GM12878 (cell line): Measurements from ENCODE around the gene IMMP2L. TPM values are rescaled to one million over a fixed set of nuclear protein-coding genes. Genes with fewer than 3 reads are reported as not detected.

ENCODE experiments used
- ATAC-seq: fragments of 200-7000 bp; cut with Tn5 transposase; 3 replicates; pipeline ENCODE4 v1.9.1; 2020; ENCODE audit warnings: mild to moderate bottlenecking, moderate library complexity
- BruUV-seq: library from RNA; stranded (reverse); fragments of 400-500 nt; replicated peaks from 2 replicates; lab custom pipeline; 2021; lab: Mats Ljungman, UMichigan
- CTCF ChIA-PET: fragments of 300-600 bp; sonication (Branson Sonifier 250); formaldehyde crosslinking; extraction: SDS; loops from one replicate; lab custom pipeline; 2021; ENCODE audit warnings: inconsistent platforms; lab: Yijun Ruan, JAX
- POLR2A ChIA-PET: fragments of 350-600 bp; formaldehyde crosslinking; extraction: SDS; loops from one replicate; lab custom pipeline; 2021; ENCODE audit warnings: inconsistent platforms; lab: Charles Lee
- RAD21 ChIA-PET: fragments of 300-600 bp; sonication (Branson Sonifier 250); formaldehyde crosslinking; loops from one replicate; lab custom pipeline; 2023; ENCODE audit warnings: antibody characterized with exemption; ENCODE audit not compliant: unreplicated experiment; lab: Charles Lee
- SMC1A ChIA-PET: fragments of 300-600 bp; sonication (Branson Sonifier 250); formaldehyde crosslinking; loops from one replicate; lab custom pipeline; 2023; ENCODE audit not compliant: unreplicated experiment, uncharacterized antibody; lab: Charles Lee
- DNase-seq: peaks from one replicate; pipeline ENCODE4 v3.0.0-alpha.2; 2011; ENCODE audit warnings: low read depth, low spot score
- FAIRE-seq: peaks from 3 replicates; lab custom pipeline; 2011; peaks lifted over from hg19 to GRCh38; lab: Jason Lieb, UNC
- H2AFZ ChIP-seq: 2 replicates; pipeline ENCODE4 v1.6.0; 2011; ENCODE audit warnings: low read depth, low read length, control low read depth; ENCODE audit not compliant: control insufficient read depth
- H3K27ac ChIP-seq: 2 replicates; pipeline ENCODE4 v1.5.1; 2011; ENCODE audit warnings: control low read depth; ENCODE audit not compliant: control insufficient read depth, insufficient read depth
- H3K27me3 ChIP-seq, 2 experiments: replicated peaks in 1 of 2; 2 replicates each; pipeline versions ENCODE4 v1.6.0 to v1.6.1; 2011; ENCODE audit warnings: low read length in 1 of 2; ENCODE audit not compliant: control insufficient read depth in 2 of 2, insufficient read depth in 2 of 2
- H3K36me3 ChIP-seq, 2 experiments: 2 replicates each; pipeline ENCODE4 v1.5.1; 2011; ENCODE audit warnings: low read length in 1 of 2; ENCODE audit not compliant: control insufficient read depth in 2 of 2, insufficient read depth in 2 of 2
- H3K4me1 ChIP-seq: 2 replicates; pipeline ENCODE4 v1.6.1; 2011; ENCODE audit warnings: mild to moderate bottlenecking, low read length, moderate library complexity, mixed read lengths; ENCODE audit not compliant: control insufficient read depth, insufficient read depth
- H3K4me2 ChIP-seq: 2 replicates; pipeline ENCODE4 v1.6.0; 2011; ENCODE audit warnings: control low read depth; ENCODE audit not compliant: control insufficient read depth, insufficient read depth
- H3K4me3 ChIP-seq: fragments of 200-600 bp; sonication (generic); 2 replicates; pipeline ENCODE4 v1.5.1; 2016
- H3K79me2 ChIP-seq: 2 replicates; pipeline ENCODE4 v1.6.0; 2011; ENCODE audit warnings: low read length; ENCODE audit not compliant: control insufficient read depth, insufficient read depth
- H3K9ac ChIP-seq: 2 replicates; pipeline ENCODE4 v1.8.0; 2011; ENCODE audit warnings: low read length, control low read depth, mixed read lengths; ENCODE audit not compliant: control insufficient read depth, insufficient read depth
- H3K9me3 ChIP-seq: replicated peaks from 3 replicates; pipeline ENCODE4 v1.5.1; 2011; ENCODE audit warnings: mild to moderate bottlenecking, low read length; ENCODE audit not compliant: control insufficient read depth, insufficient read depth
- H4K20me1 ChIP-seq: 2 replicates; pipeline ENCODE4 v1.6.0; 2011; ENCODE audit not compliant: control insufficient read depth, insufficient read depth
- CEBPB ChIP-seq, 2 experiments: fragments of 150-350 bp in 1 of 2; IDR thresholded peaks; 2 replicates each; pipeline ENCODE4 v1.6.1; 2012 to 2014; ENCODE audit warnings: low read depth in 2 of 2, low read length in 2 of 2, borderline replicate concordance in 1 of 2, inconsistent platforms in 1 of 2
- CREB1 ChIP-seq: IDR thresholded peaks from 2 replicates; pipeline ENCODE4 v1.6.1; 2012; ENCODE audit warnings: low read depth, mild to moderate bottlenecking, inconsistent platforms
- FOXK2 ChIP-seq: fragments of 450-650 bp; IDR thresholded peaks from 2 replicates; pipeline ENCODE4 v1.6.1; 2017; ENCODE audit warnings: mild to moderate bottlenecking, moderate library complexity
- FOXM1 ChIP-seq: IDR thresholded peaks from 2 replicates; pipeline ENCODE4 v1.6.1; 2012; ENCODE audit warnings: low read depth, mild to moderate bottlenecking, inconsistent platforms, low read length, moderate library complexity
- JUNB ChIP-seq: IDR thresholded peaks from 2 replicates; pipeline ENCODE4 v1.6.1; 2016; ENCODE audit warnings: antibody characterized with exemption, mild to moderate bottlenecking
- NFIC ChIP-seq: IDR thresholded peaks from 2 replicates; pipeline ENCODE4 v1.6.1; 2012; ENCODE audit warnings: low read depth, mild to moderate bottlenecking, inconsistent platforms, low read length, moderate library complexity
- NRF1 ChIP-seq: conservative IDR thresholded peaks from 2 replicates; pipeline ENCODE4 v1.6.1; 2011; ENCODE audit warnings: mild to moderate bottlenecking, low read depth, low read length, improper control_type of control experiment
- SMAD1 ChIP-seq: fragments of 450-650 bp; IDR thresholded peaks from 2 replicates; pipeline ENCODE4 v1.6.1; 2018; ENCODE audit warnings: mild to moderate bottlenecking, low read depth; ENCODE audit not compliant: partially characterized antibody
- SREBF1 ChIP-seq: IDR thresholded peaks from 2 replicates; pipeline ENCODE4 v1.6.1; 2012; ENCODE audit warnings: mild to moderate bottlenecking, low read length
- SUPT20H ChIP-seq: IDR thresholded peaks from 2 replicates; pipeline ENCODE4 v1.6.1; 2011; ENCODE audit warnings: low read depth, mild to moderate bottlenecking, low read length, moderate library complexity, borderline replicate concordance; ENCODE audit not compliant: control insufficient read depth
- TCF3 ChIP-seq: IDR thresholded peaks from 2 replicates; pipeline ENCODE4 v1.6.1; 2012; ENCODE audit warnings: low read depth, mild to moderate bottlenecking, low read length, borderline replicate concordance; ENCODE audit not compliant: insufficient read depth
- USF1 ChIP-seq: IDR thresholded peaks from 2 replicates; pipeline ENCODE4 v1.6.1; 2011; ENCODE audit warnings: borderline replicate concordance, low read depth, mild to moderate bottlenecking, moderate library complexity, mixed read lengths, low read length; ENCODE audit not compliant: insufficient read depth; ENCODE audit errors: extremely low read length
- WRNIP1 ChIP-seq: IDR thresholded peaks from 2 replicates; pipeline ENCODE4 v1.6.1; 2011; ENCODE audit warnings: low read depth, low read length, improper control_type of control experiment, borderline replicate concordance
- YBX1 ChIP-seq: fragments of 450-650 bp; IDR thresholded peaks from 2 replicates; pipeline ENCODE4 v1.6.1; 2016; ENCODE audit warnings: antibody characterized with exemption
- ZNF622 ChIP-seq: fragments of 450-650 bp; IDR thresholded peaks from 2 replicates; pipeline ENCODE4 v1.6.1; 2017; ENCODE audit warnings: mild to moderate bottlenecking, inconsistent platforms
- WGBS: methylation state at CpG from one replicate; pipeline ENCODE4 v1.1.6; 2016; ENCODE audit warnings: low lambda C conversion rate; ENCODE audit not compliant: insufficient replicate concordance, insufficient coverage; ENCODE audit errors: missing lambda C conversion rate; 5-methylcytosine and 5-hydroxymethylcytosine counted together
- in situ Hi-C: fragments of 300-500 bp; cut with MboI; formaldehyde crosslinking; loops from 9 replicates; pipeline ENCODE4 v1.14.3; 2018; ENCODE audit warnings: mixed read lengths
- intact Hi-C: fragments of 100-400 bp; cut with micrococcal nuclease; formaldehyde crosslinking; loops from one replicate; pipeline ENCODE4 v1.14.2; 2022; ENCODE audit not compliant: unreplicated experiment
- polyA plus RNA-seq, 11 experiments: library from polyadenylated mRNA; depleted of rRNA in 4 of 11; unstranded in 6 of 11; stranded (reverse) in 5 of 11; fragments of >200 nt; fragmentation: Nextera tagmentation in 4 of 11; fragmentation: Illumina TruSeq in 1 of 11; extraction: Ambion mirVana in 4 of 11; extraction: Trizol in 1 of 11; gene quantifications; 1 replicate in 1 of 11; 2 replicates in 10 of 11; pipeline versions ENCODE4 v1.2.1 to v1.2.3, GENCODE V29; 2011 to 2016; ENCODE audit warnings: inconsistent platforms in 2 of 11, missing spikeins in 2 of 11, low read depth in 1 of 11
- total RNA-seq, 4 experiments: library from RNA; depleted of rRNA in 3 of 4; stranded (reverse); fragments of >200 nt in 3 of 4; fragmentation: Illumina TruSeq in 1 of 4; extraction: Trizol in 1 of 4; gene quantifications; 2 replicates each; pipeline versions ENCODE4 v1.2.1 to v1.2.3, GENCODE V29; 2013 to 2021
- TF ChIP-seq, protein P1 (sequence below): fragments of 450-650 bp; IDR thresholded peaks from 2 replicates; pipeline ENCODE4 v1.6.1; 2017; ENCODE audit warnings: mild to moderate bottlenecking
- TF ChIP-seq, protein P2 (sequence below): fragments of 450-650 bp; IDR thresholded peaks from 2 replicates; pipeline ENCODE4 v1.6.1; 2017; ENCODE audit warnings: mild to moderate bottlenecking, moderate library complexity

The IMMP2L gene
- total and polyA plus RNA-seq, 10 of the 15 experiments (the other 5 are each of a cell fraction or from before 2014, with no cell fraction given) = 12.6 to 46.3 (median 19.6) TPM

- TF ChIP-seq USF1 (no peak), NFIC (peak; percentile 39; the same call in 1 of the 2 replicates), WRNIP1 (no peak), SREBF1 (no peak)
These were observed 453.8 kb downstream of the IMMP2L start (continued) for GRCh38 chr7:111108496-111108895.

DNA sequence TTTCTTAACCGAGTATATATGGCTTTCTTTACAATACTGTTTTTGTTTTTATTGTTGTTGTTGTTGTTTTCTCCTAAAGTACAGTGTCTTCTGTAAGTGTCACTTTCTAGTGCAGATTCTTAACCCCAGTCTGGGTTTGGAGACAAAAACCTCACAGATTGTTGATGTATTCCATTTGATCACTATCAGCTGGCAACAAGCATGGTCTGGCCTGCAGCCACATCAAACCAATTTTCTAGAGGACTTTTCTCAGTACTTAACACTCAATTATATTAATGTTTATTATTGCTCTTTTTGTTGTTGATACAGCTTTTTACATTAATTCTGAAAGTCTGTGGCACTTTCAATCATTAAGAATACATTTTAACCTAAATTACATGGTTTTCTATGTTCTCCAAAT, 454.3 kb downstream of the IMMP2L start:
- intact Hi-C loops = loop anchor here (10.0 kb wide), 1 partner anchor 663 kb away; no protein-coding TSS in a partner anchor
- 100% methylated on average over 1 of the region's 1 CpG for WGBS
- RAD21 ChIA-PET = interaction anchor here (1.3 kb wide), 1 partner anchor 13 kb away, joined by 3 read pairs; no protein-coding TSS in a partner anchor
- no peak overlapping the region for H3K4me3 ChIP-seq
- CTCF ChIA-PET = interaction anchor here (3.1 kb wide), 1 partner anchor 9 kb away, joined by 12 read pairs; no protein-coding TSS in a partner anchor
- no peak overlapping the region for H3K27ac ChIP-seq
- no peak overlapping the region for H3K4me2 ChIP-seq
- no peaks in the 10 kb centered on the region for H3K79me2 ChIP-seq
- ATAC-seq (no peak), FAIRE-seq (no peak), DNase-seq (no peak)
- no peaks in the 10 kb centered on the region for H3K36me3 ChIP-seq
- H3K9me3 ChIP-seq = no peaks in the 10 kb centered on the region; the same call in 1 of the 3 replicates
- SMC1A ChIA-PET = interaction anchor here (2.5 to 2.7 kb wide), 2 partner anchors 9 to 30 kb away, joined by 8 to 12 read pairs; no protein-coding TSS in a partner anchor
- peaks cover 11% of the 10 kb centered on the region for H3K4me1 ChIP-seq
- in situ Hi-C loops = no loop called here
- no peak overlapping the region for H2AFZ ChIP-seq
- H4K20me1 ChIP-seq = no peaks in the 10 kb centered on the region
- BruUV-seq = no TSS peak
- H3K9ac ChIP-seq = no peak overlapping the region
- no peaks in the 10 kb centered on the region for H3K27me3 ChIP-seq
- POLR2A ChIA-PET = interaction anchor here (1.4 kb wide), 1 partner anchor 143 kb away, joined by 3 read pairs; no protein-coding TSS in a partner anchor
- TF ChIP-seq, protein P1, sequence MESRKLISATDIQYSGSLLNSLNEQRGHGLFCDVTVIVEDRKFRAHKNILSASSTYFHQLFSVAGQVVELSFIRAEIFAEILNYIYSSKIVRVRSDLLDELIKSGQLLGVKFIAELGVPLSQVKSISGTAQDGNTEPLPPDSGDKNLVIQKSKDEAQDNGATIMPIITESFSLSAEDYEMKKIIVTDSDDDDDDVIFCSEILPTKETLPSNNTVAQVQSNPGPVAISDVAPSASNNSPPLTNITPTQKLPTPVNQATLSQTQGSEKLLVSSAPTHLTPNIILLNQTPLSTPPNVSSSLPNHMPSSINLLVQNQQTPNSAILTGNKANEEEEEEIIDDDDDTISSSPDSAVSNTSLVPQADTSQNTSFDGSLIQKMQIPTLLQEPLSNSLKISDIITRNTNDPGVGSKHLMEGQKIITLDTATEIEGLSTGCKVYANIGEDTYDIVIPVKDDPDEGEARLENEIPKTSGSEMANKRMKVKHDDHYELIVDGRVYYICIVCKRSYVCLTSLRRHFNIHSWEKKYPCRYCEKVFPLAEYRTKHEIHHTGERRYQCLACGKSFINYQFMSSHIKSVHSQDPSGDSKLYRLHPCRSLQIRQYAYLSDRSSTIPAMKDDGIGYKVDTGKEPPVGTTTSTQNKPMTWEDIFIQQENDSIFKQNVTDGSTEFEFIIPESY = no peak
- TF ChIP-seq CEBPB (IDR thresholded peaks at IDR 0.05; ENCODE audit: borderline replicate concordance in 1 of 2, low read depth in 2 of 2, low read length in 2 of 2) = no peak
- TF ChIP-seq FOXK2 = no peak
- no peak for TF ChIP-seq SMAD1
- no peak for TF ChIP-seq YBX1
- TF ChIP-seq FOXM1 = no peak
- TF ChIP-seq, protein P2, sequence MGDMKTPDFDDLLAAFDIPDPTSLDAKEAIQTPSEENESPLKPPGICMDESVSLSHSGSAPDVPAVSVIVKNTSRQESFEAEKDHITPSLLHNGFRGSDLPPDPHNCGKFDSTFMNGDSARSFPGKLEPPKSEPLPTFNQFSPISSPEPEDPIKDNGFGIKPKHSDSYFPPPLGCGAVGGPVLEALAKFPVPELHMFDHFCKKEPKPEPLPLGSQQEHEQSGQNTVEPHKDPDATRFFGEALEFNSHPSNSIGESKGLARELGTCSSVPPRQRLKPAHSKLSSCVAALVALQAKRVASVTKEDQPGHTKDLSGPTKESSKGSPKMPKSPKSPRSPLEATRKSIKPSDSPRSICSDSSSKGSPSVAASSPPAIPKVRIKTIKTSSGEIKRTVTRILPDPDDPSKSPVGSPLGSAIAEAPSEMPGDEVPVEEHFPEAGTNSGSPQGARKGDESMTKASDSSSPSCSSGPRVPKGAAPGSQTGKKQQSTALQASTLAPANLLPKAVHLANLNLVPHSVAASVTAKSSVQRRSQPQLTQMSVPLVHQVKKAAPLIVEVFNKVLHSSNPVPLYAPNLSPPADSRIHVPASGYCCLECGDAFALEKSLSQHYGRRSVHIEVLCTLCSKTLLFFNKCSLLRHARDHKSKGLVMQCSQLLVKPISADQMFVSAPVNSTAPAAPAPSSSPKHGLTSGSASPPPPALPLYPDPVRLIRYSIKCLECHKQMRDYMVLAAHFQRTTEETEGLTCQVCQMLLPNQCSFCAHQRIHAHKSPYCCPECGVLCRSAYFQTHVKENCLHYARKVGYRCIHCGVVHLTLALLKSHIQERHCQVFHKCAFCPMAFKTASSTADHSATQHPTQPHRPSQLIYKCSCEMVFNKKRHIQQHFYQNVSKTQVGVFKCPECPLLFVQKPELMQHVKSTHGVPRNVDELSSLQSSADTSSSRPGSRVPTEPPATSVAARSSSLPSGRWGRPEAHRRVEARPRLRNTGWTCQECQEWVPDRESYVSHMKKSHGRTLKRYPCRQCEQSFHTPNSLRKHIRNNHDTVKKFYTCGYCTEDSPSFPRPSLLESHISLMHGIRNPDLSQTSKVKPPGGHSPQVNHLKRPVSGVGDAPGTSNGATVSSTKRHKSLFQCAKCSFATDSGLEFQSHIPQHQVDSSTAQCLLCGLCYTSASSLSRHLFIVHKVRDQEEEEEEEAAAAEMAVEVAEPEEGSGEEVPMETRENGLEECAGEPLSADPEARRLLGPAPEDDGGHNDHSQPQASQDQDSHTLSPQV = no peak
- no peak for TF ChIP-seq WRNIP1
- no peak for TF ChIP-seq CREB1
- TF ChIP-seq TCF3 = no peak
- TF ChIP-seq JUNB = no peak
- TF ChIP-seq SUPT20H = no peak
- TF ChIP-seq ZNF622 = no peak
- no peak for TF ChIP-seq NRF1
